GM23248 (cell line): ENCODE measurements around the gene FAM193B. TPM values are rescaled to one million over a fixed set of nuclear protein-coding genes. Genes with fewer than 3 reads are reported as not detected.

Source experiments
- DNase-seq: peaks from one replicate; pipeline ENCODE4 v3.0.0-alpha.2; 2015
- H2AFZ ChIP-seq: fragments of 200-600 bp; sonication (generic); 2 replicates; pipeline ENCODE4 v1.6.1; 2016; ENCODE audit warnings: antibody characterized with exemption
- H3F3A ChIP-seq: fragments of 200-600 bp; sonication (generic); 2 replicates; pipeline ENCODE4 v1.6.1; 2016; ENCODE audit warnings: mild to moderate bottlenecking, antibody characterized with exemption, mixed run types; ENCODE audit not compliant: insufficient read depth
- H3K27ac ChIP-seq: fragments of 200-600 bp; sonication (generic); 2 replicates; pipeline ENCODE4 v1.5.1; 2016; ENCODE audit warnings: mild to moderate bottlenecking
- H3K27me3 ChIP-seq: fragments of 200-600 bp; sonication (generic); replicated peaks from 2 replicates; pipeline ENCODE4 v1.6.1; 2016; ENCODE audit warnings: mild to moderate bottlenecking; ENCODE audit not compliant: insufficient read depth
- H3K36me3 ChIP-seq: fragments of 200-600 bp; sonication (generic); 2 replicates; pipeline ENCODE4 v1.6.1; 2016; ENCODE audit warnings: low read depth, mild to moderate bottlenecking
- H3K4me1 ChIP-seq: fragments of 200-600 bp; sonication (generic); 2 replicates; pipeline ENCODE4 v1.6.1; 2016; ENCODE audit warnings: mild to moderate bottlenecking; ENCODE audit not compliant: insufficient read depth
- H3K4me2 ChIP-seq: fragments of 200-600 bp; sonication (generic); one replicate; pipeline ENCODE4 v1.6.1; 2016; ENCODE audit warnings: mild to moderate bottlenecking; ENCODE audit not compliant: unreplicated experiment
- H3K4me3 ChIP-seq: fragments of 200-600 bp; sonication (generic); 2 replicates; pipeline ENCODE4 v1.5.1; 2016; ENCODE audit warnings: mild to moderate bottlenecking
- H3K79me2 ChIP-seq: fragments of 200-600 bp; sonication (generic); 2 replicates; pipeline ENCODE4 v1.6.1; 2016; ENCODE audit warnings: mild to moderate bottlenecking; ENCODE audit not compliant: insufficient read depth
- H3K9ac ChIP-seq: fragments of 200-600 bp; sonication (generic); 2 replicates; pipeline ENCODE4 v1.6.1; 2016; ENCODE audit warnings: mild to moderate bottlenecking
- H3K9me2 ChIP-seq: fragments of 200-600 bp; sonication (generic); 2 replicates; pipeline ENCODE4 v1.6.1; 2016; ENCODE audit warnings: mixed run types, mild to moderate bottlenecking, moderate library complexity; ENCODE audit not compliant: insufficient read depth
- H3K9me3 ChIP-seq: fragments of 200-600 bp; sonication (generic); one replicate; pipeline ENCODE4 v1.6.1; 2017; ENCODE audit warnings: low read depth
- H4K20me1 ChIP-seq: fragments of 200-600 bp; sonication (generic); 2 replicates; pipeline ENCODE4 v1.6.0; 2016; ENCODE audit not compliant: insufficient read depth
- EZH2 ChIP-seq: fragments of 200-600 bp; sonication (generic); IDR thresholded peaks from 2 replicates; pipeline ENCODE4 v1.6.1; 2018; ENCODE audit warnings: antibody characterized with exemption, mild to moderate bottlenecking; ENCODE audit not compliant: insufficient read depth, poor library complexity, severe bottlenecking
- EZH2phosphoT487 ChIP-seq: fragments of 200-600 bp; sonication (generic); IDR thresholded peaks from 2 replicates; pipeline ENCODE4 v1.6.1; 2018; ENCODE audit warnings: antibody characterized with exemption, moderate library complexity, mild to moderate bottlenecking, low read depth; ENCODE audit not compliant: insufficient read depth
- WGBS, 2 experiments: methylation state at CpG; one replicate each; pipeline ENCODE4 v1.1.6; 2015 to 2017; ENCODE audit warnings: low lambda C conversion rate in 2 of 2, low coverage in 1 of 2; ENCODE audit errors: missing lambda C conversion rate in 2 of 2; 5-methylcytosine and 5-hydroxymethylcytosine counted together
- in situ Hi-C: fragments of 300-500 bp; cut with MboI; formaldehyde crosslinking; loops from 2 replicates; pipeline ENCODE4 v1.15.0; 2020
- polyA plus RNA-seq: library from polyadenylated mRNA; unstranded; fragments of >200 nt; fragmentation: Nextera tagmentation; extraction: Ambion mirVana; gene quantifications from 2 replicates; pipeline ENCODE4 v1.2.1, GENCODE V29; 2016
- total RNA-seq: library from RNA; depleted of rRNA; stranded (reverse); fragments of >200 nt; shearing (Covaris generic); gene quantifications from 2 replicates; pipeline ENCODE4 v1.2.3, GENCODE V29; 2014

Gene FAM193B
- total and polyA plus RNA-seq, 2 experiments from 2014 or later, result 8.0 to 21.9 TPM

DNA sequence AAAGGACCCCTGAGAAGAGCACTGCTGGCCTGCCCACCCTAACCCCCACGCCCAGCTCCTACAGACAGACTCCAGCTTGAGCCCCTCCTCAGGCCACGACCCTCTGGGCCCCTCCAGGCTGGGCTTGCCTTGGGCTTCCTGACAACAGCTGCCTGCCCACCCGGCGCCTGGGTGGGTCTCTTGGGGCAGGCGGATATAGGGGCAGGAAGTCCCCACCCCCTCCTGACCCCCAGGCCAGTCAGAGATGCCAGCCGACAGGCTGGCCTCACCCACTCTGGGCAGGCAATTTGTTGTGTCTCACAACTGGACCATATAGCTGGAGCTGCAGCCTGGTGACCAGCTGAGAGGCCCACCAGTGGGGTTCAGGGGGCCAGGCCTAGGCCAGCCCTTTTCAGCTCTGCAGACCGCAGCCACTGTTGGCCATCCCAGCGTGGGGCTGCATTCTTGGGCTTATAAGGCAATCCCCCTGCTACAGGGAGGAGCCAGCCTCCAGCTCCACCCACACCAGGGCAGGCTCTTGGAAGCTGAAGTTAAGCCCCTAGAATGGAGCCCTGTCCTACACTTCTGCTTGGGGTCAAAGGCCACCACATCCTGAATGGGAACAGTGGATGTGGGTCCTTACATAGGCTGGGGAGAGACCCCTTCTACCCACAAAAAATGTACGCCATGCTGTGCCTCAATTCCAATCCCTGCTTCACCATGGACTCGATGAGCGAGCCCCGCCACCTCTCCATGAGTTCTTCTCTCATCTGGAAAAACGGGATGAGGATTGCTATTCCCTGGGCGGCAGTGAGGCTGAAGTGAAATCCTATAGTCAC, 58.9 kb downstream of the FAM193B start:
- DNase-seq, result peak; percentile 85
- H3K4me1 ChIP-seq, result peaks cover 23% of the 10 kb centered on the region
- peak overlapping the region; percentile 87 for H3K9ac ChIP-seq
- H4K20me1 ChIP-seq, result no peaks in the 10 kb centered on the region
- H3K9me2 ChIP-seq, result no peaks in the 10 kb centered on the region
- 33 to 36% methylated on average over 12 to 14 of the region's 14 CpGs for WGBS, 2 experiments
- no peak overlapping the region for H2AFZ ChIP-seq
- no peaks in the 10 kb centered on the region for H3K27me3 ChIP-seq
- H3K79me2 ChIP-seq, result peaks cover 43% of the 10 kb centered on the region
- H3K4me3 ChIP-seq, result peak overlapping the region; percentile 86
- TF ChIP-seq EZH2phosphoT487, result no peak
- H3K27ac ChIP-seq, result peak overlapping the region; percentile 83
- in situ Hi-C loops, result no loop called here
- peak overlapping the region; percentile 96 for H3K4me2 ChIP-seq
- H3K9me3 ChIP-seq, result no peaks in the 10 kb centered on the region
- peaks cover 14% of the 10 kb centered on the region; the same call in 1 of the 2 replicates for H3K36me3 ChIP-seq
- peaks cover 22% of the 10 kb centered on the region for H3F3A ChIP-seq

DNA sequence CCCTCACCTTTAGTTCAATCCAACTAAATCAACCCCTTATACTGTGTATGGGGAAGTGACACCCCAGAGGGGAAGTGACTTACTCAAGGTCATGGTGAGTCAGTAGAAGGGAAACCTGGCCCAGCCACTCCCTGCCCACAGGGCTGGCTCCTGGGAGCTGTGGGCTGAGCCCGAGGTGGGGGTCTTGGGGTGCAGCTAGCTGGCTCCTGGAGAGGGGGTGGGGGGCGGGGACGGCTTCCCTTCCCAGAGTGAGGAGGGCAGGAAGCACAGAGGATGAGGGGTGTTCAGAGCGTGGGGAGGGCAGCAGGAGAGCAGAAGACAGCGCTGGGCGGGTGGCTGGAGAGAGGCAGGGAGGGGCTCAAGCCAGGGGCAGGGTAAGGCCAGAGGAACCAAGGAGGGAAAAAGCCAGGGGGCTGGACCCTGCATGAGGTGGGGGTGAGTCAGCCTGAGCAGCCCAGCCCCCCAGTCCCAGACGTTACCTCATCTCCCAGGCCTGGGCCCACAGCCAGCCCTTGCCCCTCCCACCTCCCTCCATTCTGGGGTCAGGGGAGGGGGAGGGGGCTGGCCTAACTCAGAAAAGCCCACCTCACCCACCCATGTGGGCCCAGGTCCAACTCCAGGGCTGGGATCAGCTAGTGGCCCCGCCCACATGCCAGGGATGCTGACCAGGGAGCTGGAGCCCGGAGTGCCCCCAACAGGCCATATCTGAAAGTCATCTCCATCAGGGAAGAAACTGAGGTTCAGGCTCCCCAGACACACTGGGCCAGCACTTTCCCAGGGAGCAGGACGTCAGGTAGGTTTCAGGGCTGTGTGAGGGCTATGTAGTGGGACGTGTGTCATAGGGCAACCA, 59.8 kb downstream of the FAM193B start:
- H3K4me1 ChIP-seq, result peaks cover 23% of the 10 kb centered on the region
- H3K36me3 ChIP-seq, result peaks cover 16% of the 10 kb centered on the region; the same call in 1 of the 2 replicates
- peaks cover 13% of the 10 kb centered on the region for H3F3A ChIP-seq
- H3K27me3 ChIP-seq, result no peaks in the 10 kb centered on the region
- peaks cover 51% of the 10 kb centered on the region for H3K79me2 ChIP-seq
- H3K4me3 ChIP-seq, result peak overlapping the region; percentile 86
- 5 to 11% methylated on average over 4 to 11 of the region's 11 CpGs for WGBS, 2 experiments
- no peaks in the 10 kb centered on the region for H3K9me3 ChIP-seq
- H3K9me2 ChIP-seq, result no peaks in the 10 kb centered on the region
- no peak overlapping the region for H2AFZ ChIP-seq
- peak overlapping the region; percentile 96 for H3K4me2 ChIP-seq
- H3K27ac ChIP-seq, result peak overlapping the region; percentile 83
- H3K9ac ChIP-seq, result peak overlapping the region; percentile 87
- H4K20me1 ChIP-seq, result no peaks in the 10 kb centered on the region
- in situ Hi-C loops, result no loop called here
- DNase-seq, result peak; percentile 94
- TF ChIP-seq EZH2phosphoT487 (no peak), EZH2 (no peak)

GRCh38 chr5:177493795-177494345, 60.5 kb downstream of the FAM193B start:
- TF ChIP-seq EZH2phosphoT487 (no peak), EZH2 (no peak)
- Histone ChIP-seq H3K4me3 (peak overlapping the region; percentile 53), H3K27me3 (no peaks in the 10 kb centered on the region), H3K4me1 (peaks cover 23% of the 10 kb centered on the region), H4K20me1 (no peaks in the 10 kb centered on the region), H3K79me2 (peaks cover 58% of the 10 kb centered on the region), H3F3A (peaks cover 13% of the 10 kb centered on the region), H3K9me2 (no peaks in the 10 kb centered on the region), H2AFZ (no peak overlapping the region), H3K9me3 (no peaks in the 10 kb centered on the region), H3K27ac (peak overlapping the region; percentile 83), H3K4me2 (peak overlapping the region; percentile 62), H3K9ac (peak overlapping the region; percentile 64), H3K36me3 (peaks cover 23% of the 10 kb centered on the region; the same call in 1 of the 2 replicates)
- in situ Hi-C loops, result no loop called here
- 87 to 93% methylated on average over 5 of the region's 5 CpGs for WGBS, 2 experiments
- DNase-seq, result no peak

DNA sequence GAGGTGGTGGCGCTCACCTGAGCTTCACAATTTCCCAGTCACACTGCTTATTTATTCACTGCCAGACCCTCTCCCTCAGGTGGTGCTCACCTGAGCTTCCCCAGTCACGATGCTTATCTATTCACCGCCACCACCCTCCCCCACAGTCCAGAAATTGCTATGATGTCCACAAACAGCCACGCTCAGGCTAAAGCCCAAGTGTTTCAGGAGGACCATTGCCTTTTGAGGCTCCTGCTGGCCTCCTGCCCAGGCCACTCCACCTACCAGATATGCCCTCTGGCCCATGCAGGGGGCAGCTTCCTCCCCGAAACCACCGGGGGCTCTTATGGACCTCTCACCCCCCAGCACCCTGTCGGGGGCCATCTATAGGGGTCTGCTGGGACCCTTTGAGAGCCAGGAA, 61.5 kb downstream of the FAM193B start:
- Histone ChIP-seq H3K4me2 (no peak overlapping the region), H3K9me3 (no peaks in the 10 kb centered on the region), H3K4me3 (no peak overlapping the region), H3K4me1 (peaks cover 23% of the 10 kb centered on the region), H3K27ac (peak overlapping the region; percentile 83), H3F3A (peaks cover 20% of the 10 kb centered on the region), H3K9ac (peak overlapping the region; percentile 64; the same call in 1 of the 2 replicates), H2AFZ (no peak overlapping the region), H4K20me1 (no peaks in the 10 kb centered on the region), H3K9me2 (no peaks in the 10 kb centered on the region), H3K27me3 (no peaks in the 10 kb centered on the region), H3K36me3 (peaks cover 31% of the 10 kb centered on the region; the same call in 1 of the 2 replicates), H3K79me2 (peaks cover 68% of the 10 kb centered on the region)
- WGBS, 2 experiments, result 88 to 91% methylated on average over 7 of the region's 7 CpGs
- no peak for DNase-seq
- TF ChIP-seq EZH2phosphoT487 (no peak), EZH2 (no peak)
- in situ Hi-C loops, result no loop called here
